DOHH2 (cell line): ENCODE measurements around the gene LINS1.

Experiments
- CTCF ChIP-seq: fragments of 200-600 bp; sonication (generic); IDR thresholded peaks from one replicate; pipeline ENCODE4 v1.5.1; 2014; ENCODE audit warnings: antibody characterized with exemption, mild to moderate bottlenecking, low read depth, low read length; ENCODE audit not compliant: poor library complexity, severe bottlenecking
- EZH2phosphoT487 ChIP-seq: fragments of 200-600 bp; sonication (generic); IDR thresholded peaks from 2 replicates; pipeline ENCODE4 v1.6.1; 2017; ENCODE audit warnings: borderline replicate concordance, mild to moderate bottlenecking, antibody characterized with exemption, low read length, moderate library complexity, mixed read lengths

- peak; percentile 55 for TF ChIP-seq CTCF
- no peak for TF ChIP-seq EZH2phosphoT487
Observed at GRCh38 chr15:100572362-100572983, 29.5 kb downstream of the LINS1 start.
